GM23248 (cell line): ENCODE results near the gene TECTA. TPM values are rescaled to one million over a fixed set of nuclear protein-coding genes. Genes with fewer than 3 reads are reported as not detected.

ENCODE experiments used
- DNase-seq: peaks from one replicate; pipeline ENCODE4 v3.0.0-alpha.2; 2015
- H2AFZ ChIP-seq: fragments of 200-600 bp; sonication (generic); 2 replicates; pipeline ENCODE4 v1.6.1; 2016; ENCODE audit warnings: antibody characterized with exemption
- H3F3A ChIP-seq: fragments of 200-600 bp; sonication (generic); 2 replicates; pipeline ENCODE4 v1.6.1; 2016; ENCODE audit warnings: mild to moderate bottlenecking, antibody characterized with exemption, mixed run types; ENCODE audit not compliant: insufficient read depth
- H3K27ac ChIP-seq: fragments of 200-600 bp; sonication (generic); 2 replicates; pipeline ENCODE4 v1.5.1; 2016; ENCODE audit warnings: mild to moderate bottlenecking
- H3K27me3 ChIP-seq: fragments of 200-600 bp; sonication (generic); replicated peaks from 2 replicates; pipeline ENCODE4 v1.6.1; 2016; ENCODE audit warnings: mild to moderate bottlenecking; ENCODE audit not compliant: insufficient read depth
- H3K36me3 ChIP-seq: fragments of 200-600 bp; sonication (generic); 2 replicates; pipeline ENCODE4 v1.6.1; 2016; ENCODE audit warnings: low read depth, mild to moderate bottlenecking
- H3K4me1 ChIP-seq: fragments of 200-600 bp; sonication (generic); 2 replicates; pipeline ENCODE4 v1.6.1; 2016; ENCODE audit warnings: mild to moderate bottlenecking; ENCODE audit not compliant: insufficient read depth
- H3K4me2 ChIP-seq: fragments of 200-600 bp; sonication (generic); one replicate; pipeline ENCODE4 v1.6.1; 2016; ENCODE audit warnings: mild to moderate bottlenecking; ENCODE audit not compliant: unreplicated experiment
- H3K4me3 ChIP-seq: fragments of 200-600 bp; sonication (generic); 2 replicates; pipeline ENCODE4 v1.5.1; 2016; ENCODE audit warnings: mild to moderate bottlenecking
- H3K79me2 ChIP-seq: fragments of 200-600 bp; sonication (generic); 2 replicates; pipeline ENCODE4 v1.6.1; 2016; ENCODE audit warnings: mild to moderate bottlenecking; ENCODE audit not compliant: insufficient read depth
- H3K9ac ChIP-seq: fragments of 200-600 bp; sonication (generic); 2 replicates; pipeline ENCODE4 v1.6.1; 2016; ENCODE audit warnings: mild to moderate bottlenecking
- H3K9me2 ChIP-seq: fragments of 200-600 bp; sonication (generic); 2 replicates; pipeline ENCODE4 v1.6.1; 2016; ENCODE audit warnings: mixed run types, mild to moderate bottlenecking, moderate library complexity; ENCODE audit not compliant: insufficient read depth
- H3K9me3 ChIP-seq: fragments of 200-600 bp; sonication (generic); one replicate; pipeline ENCODE4 v1.6.1; 2017; ENCODE audit warnings: low read depth
- H4K20me1 ChIP-seq: fragments of 200-600 bp; sonication (generic); 2 replicates; pipeline ENCODE4 v1.6.0; 2016; ENCODE audit not compliant: insufficient read depth
- EZH2 ChIP-seq: fragments of 200-600 bp; sonication (generic); IDR thresholded peaks from 2 replicates; pipeline ENCODE4 v1.6.1; 2018; ENCODE audit warnings: antibody characterized with exemption, mild to moderate bottlenecking; ENCODE audit not compliant: insufficient read depth, poor library complexity, severe bottlenecking
- EZH2phosphoT487 ChIP-seq: fragments of 200-600 bp; sonication (generic); IDR thresholded peaks from 2 replicates; pipeline ENCODE4 v1.6.1; 2018; ENCODE audit warnings: antibody characterized with exemption, moderate library complexity, mild to moderate bottlenecking, low read depth; ENCODE audit not compliant: insufficient read depth
- WGBS, 2 experiments: methylation state at CpG; one replicate each; pipeline ENCODE4 v1.1.6; 2015 to 2017; ENCODE audit warnings: low lambda C conversion rate in 2 of 2, low coverage in 1 of 2; ENCODE audit errors: missing lambda C conversion rate in 2 of 2; 5-methylcytosine and 5-hydroxymethylcytosine counted together
- in situ Hi-C: fragments of 300-500 bp; cut with MboI; formaldehyde crosslinking; loops from 2 replicates; pipeline ENCODE4 v1.15.0; 2020
- polyA plus RNA-seq: library from polyadenylated mRNA; unstranded; fragments of >200 nt; fragmentation: Nextera tagmentation; extraction: Ambion mirVana; gene quantifications from 2 replicates; pipeline ENCODE4 v1.2.1, GENCODE V29; 2016
- total RNA-seq: library from RNA; depleted of rRNA; stranded (reverse); fragments of >200 nt; shearing (Covaris generic); gene quantifications from 2 replicates; pipeline ENCODE4 v1.2.3, GENCODE V29; 2014

The TECTA gene
- total and polyA plus RNA-seq, 2 experiments from 2014 or later, result under 0.01 to 0.08 TPM

DNA sequence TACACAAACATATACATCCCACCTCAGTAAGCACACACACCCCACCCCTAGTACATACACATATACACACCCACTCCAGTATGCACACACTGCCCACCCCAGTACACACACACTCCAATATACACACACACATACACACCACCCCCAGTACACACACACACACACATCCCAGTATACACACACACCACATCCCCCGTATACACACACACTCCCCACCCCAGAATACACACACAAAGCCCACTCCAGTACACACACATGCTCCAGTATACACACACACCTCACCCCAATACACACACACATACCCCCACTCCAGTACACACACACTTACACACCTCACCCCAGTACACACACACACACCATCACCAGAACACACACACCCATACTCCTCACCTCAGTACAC lies 7.4 kb downstream of the TECTA start:
- WGBS, 2 experiments, result 89% methylated on average over 1 of the region's 1 CpG; no CpG with 5 or more reads in 1 of the 2 experiments
- in situ Hi-C loops, result loop anchor here (25.0 kb wide), 1 partner anchor 596 kb away; the partner anchor contains the start of gene GRIK4

DNA sequence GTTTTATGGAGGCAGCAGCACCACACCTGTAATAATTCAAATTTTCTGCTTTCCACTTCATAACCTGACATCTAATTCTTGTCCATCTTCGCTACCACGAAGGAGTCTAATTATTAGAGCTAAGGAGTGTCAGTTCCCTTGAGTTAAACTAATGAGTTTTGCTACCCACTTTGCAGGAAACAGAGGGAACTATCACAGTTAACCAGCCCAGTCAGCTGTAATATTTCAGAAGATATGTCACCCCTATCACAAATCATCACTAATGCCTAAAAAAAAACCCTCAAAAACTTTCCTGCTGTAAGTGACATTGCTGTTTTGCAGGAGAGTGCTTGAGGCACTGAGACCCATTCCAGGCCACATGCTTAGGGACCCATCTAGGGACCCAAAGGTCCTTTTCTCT lies 8.4 kb downstream of the TECTA start:
- Histone ChIP-seq H3K9me2 (no peaks in the 10 kb centered on the region), H3K9ac (no peak overlapping the region), H3K27ac (no peak overlapping the region), H3K27me3 (peaks cover 15% of the 10 kb centered on the region), H3K4me1 (no peaks in the 10 kb centered on the region), H4K20me1 (no peaks in the 10 kb centered on the region), H3K9me3 (no peaks in the 10 kb centered on the region), H2AFZ (no peak overlapping the region), H3K36me3 (no peaks in the 10 kb centered on the region), H3K4me3 (no peak overlapping the region), H3K79me2 (no peaks in the 10 kb centered on the region), H3K4me2 (no peak overlapping the region), H3F3A (no peaks in the 10 kb centered on the region)
- in situ Hi-C loops, result loop anchor here (25.0 kb wide), 1 partner anchor 597 kb away; the partner anchor contains the start of gene GRIK4
- no peak for DNase-seq
- no peak for TF ChIP-seq EZH2
- no peak for TF ChIP-seq EZH2phosphoT487
- 78 to 91% methylated on average over 2 of the region's 2 CpGs for WGBS, 2 experiments

More for the DNA sequence above, 7.4 kb downstream of the TECTA start:
- Histone ChIP-seq H3K9ac (no peak overlapping the region), H3K79me2 (no peaks in the 10 kb centered on the region), H3K9me3 (no peaks in the 10 kb centered on the region), H3K36me3 (no peaks in the 10 kb centered on the region), H2AFZ (no peak overlapping the region), H3K4me3 (no peak overlapping the region), H3K4me2 (no peak overlapping the region), H3F3A (no peaks in the 10 kb centered on the region), H3K4me1 (no peaks in the 10 kb centered on the region), H3K27ac (no peak overlapping the region), H3K27me3 (peaks cover 15% of the 10 kb centered on the region), H3K9me2 (no peaks in the 10 kb centered on the region), H4K20me1 (no peaks in the 10 kb centered on the region)
- no peak for DNase-seq
- TF ChIP-seq EZH2phosphoT487 (no peak), EZH2 (no peak)

DNA sequence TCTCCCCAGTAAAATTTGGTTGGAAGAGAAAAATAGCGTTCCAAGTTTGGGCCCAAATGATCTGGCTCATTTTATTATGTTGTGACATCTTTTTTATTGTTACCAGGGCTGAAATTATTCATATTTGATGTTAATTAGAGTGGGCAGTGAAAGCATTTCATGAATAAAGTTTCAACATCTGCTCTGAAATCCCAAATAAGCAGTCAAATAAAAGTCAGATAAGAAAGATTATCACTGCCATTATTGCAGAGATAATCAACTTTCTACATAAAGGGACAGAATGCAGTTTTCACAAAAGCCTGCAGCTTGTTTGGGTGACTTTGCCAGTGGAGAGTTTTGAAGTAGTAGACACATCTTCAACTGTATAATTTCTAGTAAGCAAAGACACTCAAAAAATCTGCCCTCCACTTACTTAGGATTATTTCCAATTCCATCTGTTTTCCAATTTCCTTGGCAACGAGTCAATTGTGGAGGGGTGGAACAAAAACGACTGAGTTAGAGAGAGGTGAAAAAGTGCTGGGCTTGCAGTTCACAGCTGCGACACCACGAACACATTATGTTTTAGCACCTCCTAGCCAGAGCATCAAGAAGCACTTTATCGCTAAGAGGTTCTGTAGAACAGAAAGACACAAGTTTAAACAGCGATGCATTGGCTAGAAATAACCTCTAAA lies 9.0 kb downstream of the TECTA start:
- in situ Hi-C loops, result loop anchor here (25.0 kb wide), 1 partner anchor 598 kb away; the partner anchor contains the start of gene GRIK4
- H3K4me2 ChIP-seq, result no peak overlapping the region
- H3K4me3 ChIP-seq, result no peak overlapping the region
- 19 to 21% methylated on average over 7 of the region's 7 CpGs for WGBS, 2 experiments
- H3K79me2 ChIP-seq, result no peaks in the 10 kb centered on the region
- DNase-seq, result no peak
- no peaks in the 10 kb centered on the region for H3K9me3 ChIP-seq
- no peaks in the 10 kb centered on the region for H3K4me1 ChIP-seq
- no peak overlapping the region for H3K9ac ChIP-seq
- H3F3A ChIP-seq, result no peaks in the 10 kb centered on the region
- no peak for TF ChIP-seq EZH2
- no peak for TF ChIP-seq EZH2phosphoT487
- H2AFZ ChIP-seq, result no peak overlapping the region
- no peaks in the 10 kb centered on the region for H3K36me3 ChIP-seq
- H3K27me3 ChIP-seq, result peaks cover 15% of the 10 kb centered on the region
- no peak overlapping the region for H3K27ac ChIP-seq
- no peaks in the 10 kb centered on the region for H3K9me2 ChIP-seq
- H4K20me1 ChIP-seq, result no peaks in the 10 kb centered on the region

DNA sequence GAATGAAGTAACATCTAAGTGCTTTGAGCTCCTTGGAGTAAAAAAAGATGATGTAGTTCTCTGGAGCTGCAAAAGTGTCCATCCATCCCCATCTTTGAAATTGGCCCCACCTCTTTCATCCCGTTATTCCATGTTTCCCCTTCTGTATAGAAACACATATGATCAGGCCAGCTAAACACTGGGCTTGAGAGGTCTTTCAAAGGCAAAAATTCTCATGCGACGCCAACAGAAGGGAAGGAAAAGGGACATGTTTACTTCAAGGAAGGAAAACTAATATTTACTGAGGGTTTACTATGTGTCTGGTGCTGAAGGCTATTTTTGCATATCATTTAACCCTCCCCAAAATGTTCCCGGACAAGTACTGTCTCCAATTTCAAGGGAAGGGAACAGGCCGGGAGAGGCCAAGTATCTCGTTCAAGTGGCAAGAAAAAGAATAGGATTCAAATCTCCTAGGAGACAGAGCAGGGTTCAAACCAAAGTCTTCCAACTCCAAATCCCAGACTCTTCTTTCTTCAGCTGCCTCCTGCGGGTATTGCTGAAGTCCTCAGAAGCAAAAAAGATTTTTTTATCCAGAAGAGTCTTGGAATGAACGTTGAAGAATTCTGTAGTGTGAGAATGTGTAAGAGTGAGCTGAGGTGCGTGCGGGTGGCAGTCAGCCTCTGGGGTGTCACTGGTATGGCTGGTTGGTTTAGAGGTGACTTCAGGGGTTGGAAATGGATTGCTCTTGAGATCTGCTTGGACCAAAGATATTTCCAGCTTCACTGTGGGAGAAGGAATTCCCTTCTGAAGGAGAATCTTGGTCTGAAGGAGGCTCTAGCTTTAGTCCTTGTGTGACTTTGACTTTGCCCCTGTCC lies 10.1 kb downstream of the TECTA start:
- Histone ChIP-seq H3K9me2 (no peaks in the 10 kb centered on the region), H3F3A (no peaks in the 10 kb centered on the region), H3K79me2 (no peaks in the 10 kb centered on the region), H2AFZ (no peak overlapping the region), H3K9me3 (no peaks in the 10 kb centered on the region), H3K27ac (no peak overlapping the region), H3K9ac (no peak overlapping the region), H3K36me3 (no peaks in the 10 kb centered on the region), H4K20me1 (no peaks in the 10 kb centered on the region), H3K4me3 (no peak overlapping the region), H3K4me1 (no peaks in the 10 kb centered on the region), H3K27me3 (peaks cover 15% of the 10 kb centered on the region), H3K4me2 (no peak overlapping the region)
- 64% methylated on average over 10 of the region's 10 CpGs for WGBS, 2 experiments
- DNase-seq, result no peak
- no peak for TF ChIP-seq EZH2
- TF ChIP-seq EZH2phosphoT487, result no peak
- in situ Hi-C loops, result loop anchor here (25.0 kb wide), 1 partner anchor 599 kb away; the partner anchor contains the start of gene GRIK4
